CD4-positive, alpha-beta T cell treated with Interleukin-17A for 4 hours (primary cell): ENCODE data around the gene MPIG6B.

ENCODE experiments used
- DNase-seq: peaks from one replicate; pipeline ENCODE4 v3.0.0-alpha.2; 2020; ENCODE audit warnings: mixed read lengths

The MPIG6B gene

DNA sequence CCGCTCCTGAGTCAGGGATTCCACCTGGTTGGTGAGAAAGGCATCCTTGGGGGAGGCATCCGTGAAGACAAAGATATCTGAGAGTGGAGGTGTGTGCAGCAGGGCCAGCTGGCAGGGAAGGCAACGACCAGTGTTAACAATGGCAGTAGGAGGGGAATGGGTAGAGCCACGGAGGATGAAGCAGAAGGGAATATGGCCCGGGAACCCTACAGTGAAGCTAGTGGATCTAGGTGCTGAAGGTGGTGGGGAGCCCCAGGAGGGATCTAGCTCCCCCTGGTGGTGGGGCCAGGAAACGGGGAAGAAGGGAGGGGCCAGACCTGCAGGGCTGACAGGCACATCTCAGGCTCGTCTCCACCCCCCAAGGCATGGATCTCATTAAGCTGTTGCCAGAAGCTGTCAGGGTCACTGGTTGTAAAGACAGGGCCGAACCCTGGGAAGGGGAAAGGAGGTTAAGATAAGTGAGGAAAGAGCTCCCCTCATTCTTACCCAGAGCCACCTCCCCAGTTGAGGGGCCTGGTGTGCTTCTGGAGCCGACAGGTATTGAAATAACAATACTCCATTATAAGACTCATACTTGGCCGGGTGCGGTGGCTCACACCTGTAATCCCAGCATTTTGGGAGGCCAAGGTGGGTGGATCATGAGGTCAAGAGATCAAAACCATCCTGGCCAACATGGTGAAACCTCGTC is 46.7 kb downstream of the MPIG6B start:
- peak; percentile 81 for DNase-seq

DNA sequence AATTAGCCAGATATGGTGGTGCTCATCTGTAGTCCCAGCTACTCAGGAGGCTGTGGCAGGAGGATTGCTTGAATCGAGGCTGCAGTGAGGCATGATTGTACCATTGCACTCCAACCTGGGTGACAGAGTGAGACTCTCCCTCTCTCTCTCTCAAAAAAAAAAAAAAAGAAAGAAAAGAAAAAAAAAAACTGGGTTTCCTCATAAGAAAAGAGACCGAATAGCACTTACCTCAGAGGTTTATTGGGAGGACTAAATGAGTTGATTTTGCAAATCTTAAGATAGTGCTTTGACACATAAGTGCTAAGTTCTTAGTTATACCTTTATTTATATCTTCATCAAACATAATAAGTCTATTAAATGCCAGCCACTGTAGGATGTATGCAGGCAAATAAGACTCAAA is 47.7 kb downstream of the MPIG6B start:
- no peak for DNase-seq

DNA sequence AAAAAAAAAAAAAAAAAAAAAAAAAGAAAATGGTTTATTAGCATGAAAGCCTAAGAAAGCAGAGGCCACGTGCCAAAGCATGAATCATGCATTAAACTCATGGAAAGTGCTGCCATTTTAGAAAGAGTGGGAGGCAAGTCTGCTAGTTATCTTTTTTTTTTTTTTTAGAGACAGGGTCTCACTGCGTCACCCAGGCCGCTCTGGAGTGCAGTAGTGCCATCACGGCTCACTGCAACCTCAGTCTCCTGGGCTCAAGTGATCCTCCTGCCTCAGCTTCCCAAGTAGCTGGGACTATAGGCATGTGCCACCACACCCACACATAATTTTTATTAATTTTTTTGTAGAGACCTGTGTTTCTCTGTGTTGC is 48.8 kb downstream of the MPIG6B start:
- peak; percentile 20 for DNase-seq

DNA sequence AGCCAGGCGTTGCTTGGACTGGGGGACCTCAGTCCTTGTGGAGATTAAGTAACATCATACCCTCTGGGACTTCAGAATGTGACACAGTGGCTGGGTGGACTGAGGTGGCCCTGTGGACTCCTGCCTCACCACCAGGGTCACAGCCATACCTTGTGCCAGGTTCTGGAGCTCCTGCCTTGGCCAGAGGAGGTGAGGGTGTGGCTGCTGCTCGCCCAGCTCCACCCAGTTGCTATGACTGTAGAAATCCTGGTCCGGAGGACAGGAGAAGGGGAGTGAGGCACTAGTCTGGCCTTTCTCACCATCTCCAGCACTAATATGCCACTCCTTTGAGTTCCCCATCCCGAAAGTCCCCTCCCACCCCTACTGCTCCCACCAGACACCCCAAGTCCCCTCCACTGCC is 52.0 kb downstream of the MPIG6B start:
- DNase-seq: no peak

DNA sequence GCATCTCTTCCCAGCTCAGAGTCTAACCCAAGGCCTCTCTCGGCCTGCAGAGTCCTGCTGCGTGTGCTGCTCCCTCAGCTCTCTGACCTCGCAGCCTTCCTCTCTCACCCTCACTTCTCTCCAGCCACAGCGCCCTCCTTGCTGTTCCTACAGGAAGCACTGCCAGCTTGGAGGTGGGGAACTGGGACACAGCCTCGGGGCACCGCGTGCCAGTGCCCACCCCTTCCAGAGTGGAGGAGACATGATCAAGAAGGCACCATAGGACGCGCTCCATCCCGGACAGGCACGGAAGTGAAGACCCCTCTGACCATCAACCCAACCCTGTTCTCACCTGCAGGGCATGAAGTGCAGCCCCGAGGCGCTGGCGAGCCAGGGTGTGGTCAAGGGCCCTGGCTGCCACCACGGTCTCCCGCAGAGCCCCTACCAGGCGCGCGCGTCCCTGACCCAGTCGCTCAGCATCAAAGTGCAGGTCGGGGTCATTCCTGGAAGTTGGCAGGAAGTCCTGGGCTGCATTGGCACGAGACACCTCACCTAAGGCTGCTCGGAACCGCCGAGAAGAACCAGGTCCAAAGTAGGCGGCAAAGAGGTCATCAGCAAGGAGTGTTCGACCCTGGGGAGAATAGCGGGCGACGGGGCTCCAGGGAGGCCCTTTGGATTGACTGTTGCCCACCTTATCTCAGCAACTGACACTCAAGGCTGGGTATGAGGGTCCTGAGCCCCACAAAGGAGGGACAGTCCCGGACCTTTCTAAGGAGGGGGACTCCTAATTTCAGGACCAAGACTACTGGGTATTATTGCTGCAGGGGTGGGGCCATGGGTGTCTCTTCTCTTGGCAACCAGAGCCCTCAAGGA is 52.7 kb downstream of the MPIG6B start:
- DNase-seq: no peak
